Posterior vena cava (tissue), 2 donors: ENCODE data around the gene STK40. TPM values are rescaled to one million over a fixed set of nuclear protein-coding genes. Genes with fewer than 3 reads are reported as not detected.
A peak's percentile ranks its signal among the peaks of the same experiment; 100 is the strongest.

ENCODE experiments used
- DNase-seq: peaks from one replicate; pipeline ENCODE4 v3.0.0-alpha.2; 2020; ENCODE audit warnings: low spot score
- intact Hi-C, 2 donors: fragments of 100-400 bp; cut with DNase I; formaldehyde crosslinking; loops; one replicate each; pipeline versions ENCODE4 v1.14.1 to v1.14.2; 2022 to 2023
- total RNA-seq, 2 donors: library from RNA; stranded (reverse); fragmentation: NEBNext Ultra II Directional; extraction: Animal tissue kit (Norgen Biotek cat#: 25700); gene quantifications; one replicate each; pipeline ENCODE4 v1.2.1, GENCODE V29; 2021
- donor health status: DM: yes; HTN: yes; CAD: no.
- donor health status: DM: yes; HTN: yes; CAD: no.

STK40 gene
- total RNA-seq, 2 donors from 2014 or later, result 68.5 to 94.8 TPM

DNA sequence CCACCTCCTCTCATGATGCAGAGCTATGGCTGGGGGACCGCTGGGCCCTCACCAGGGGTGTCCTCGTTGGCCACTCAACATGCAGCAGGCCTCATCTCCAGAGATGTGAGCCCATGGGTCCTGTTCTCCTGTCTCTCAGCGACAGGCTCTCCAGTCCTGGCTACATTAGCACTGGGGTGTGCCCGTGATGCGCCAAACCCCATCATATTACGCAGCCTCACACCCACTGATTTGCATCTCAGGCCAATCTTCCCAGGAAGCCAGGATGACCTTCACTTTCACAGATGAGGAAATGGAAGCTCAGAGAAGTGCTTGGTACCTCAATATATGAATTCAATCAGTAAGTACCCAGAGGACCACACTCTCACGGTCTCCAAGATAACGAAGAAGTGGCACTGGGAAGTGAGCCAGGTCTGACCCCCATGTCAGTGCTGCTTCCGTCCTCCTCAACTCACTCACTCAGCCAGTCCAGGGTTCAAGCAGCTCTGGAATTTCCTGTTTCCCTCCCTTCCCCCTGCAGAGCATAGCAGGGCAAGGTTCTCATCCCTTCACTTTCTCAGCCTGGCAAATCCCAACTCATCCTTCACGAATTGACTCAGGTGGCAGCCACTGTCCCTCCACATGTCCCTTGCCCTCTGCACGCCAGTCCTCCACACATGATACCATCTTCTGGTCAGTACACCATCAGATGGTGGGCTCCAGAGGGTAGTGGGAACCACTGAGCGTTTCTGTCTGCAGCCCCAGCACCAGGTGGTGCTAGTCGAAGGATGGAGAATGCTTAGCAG lies 33.4 kb downstream of the STK40 start:
- intact Hi-C loops, result no loop called here
- DNase-seq, result no peak

GRCh38 chr1:36351227-36351977 lies 34.3 kb downstream of the STK40 start:
- intact Hi-C loops, result no loop called here
- no peak for DNase-seq

GRCh38 chr1:36350659-36351226 lies 35.0 kb downstream of the STK40 start:
- DNase-seq, result peak; percentile 87
- intact Hi-C loops, result no loop called here

GRCh38 chr1:36349839-36350238 lies 35.9 kb downstream of the STK40 start:
- DNase-seq, result no peak
- intact Hi-C loops, result no loop called here

DNA sequence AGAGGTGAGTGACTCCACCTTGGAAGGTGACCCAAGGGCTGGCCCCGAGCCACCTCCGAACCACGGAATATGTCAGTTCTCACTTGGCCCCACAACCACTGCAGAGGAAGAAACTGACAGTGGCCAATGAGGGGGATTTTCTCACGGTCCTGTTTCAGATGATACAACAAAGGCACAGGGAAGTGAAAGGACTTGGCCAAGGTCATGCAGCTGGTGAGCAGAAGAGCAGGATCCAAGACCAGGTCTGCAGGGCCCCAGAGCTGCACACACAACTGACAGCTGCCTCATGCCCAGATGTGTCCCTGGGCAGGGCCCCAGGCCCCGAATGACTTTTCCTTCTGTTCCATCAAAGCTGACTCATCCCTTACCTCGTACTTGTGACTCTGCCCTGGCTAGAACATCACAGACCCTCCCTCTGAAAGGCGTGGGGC lies 36.5 kb downstream of the STK40 start:
- intact Hi-C loops, result no loop called here
- DNase-seq, result no peak

GRCh38 chr1:36346741-36347370 lies 38.9 kb downstream of the STK40 start:
- no peak for DNase-seq
- intact Hi-C loops, result no loop called here

DNA sequence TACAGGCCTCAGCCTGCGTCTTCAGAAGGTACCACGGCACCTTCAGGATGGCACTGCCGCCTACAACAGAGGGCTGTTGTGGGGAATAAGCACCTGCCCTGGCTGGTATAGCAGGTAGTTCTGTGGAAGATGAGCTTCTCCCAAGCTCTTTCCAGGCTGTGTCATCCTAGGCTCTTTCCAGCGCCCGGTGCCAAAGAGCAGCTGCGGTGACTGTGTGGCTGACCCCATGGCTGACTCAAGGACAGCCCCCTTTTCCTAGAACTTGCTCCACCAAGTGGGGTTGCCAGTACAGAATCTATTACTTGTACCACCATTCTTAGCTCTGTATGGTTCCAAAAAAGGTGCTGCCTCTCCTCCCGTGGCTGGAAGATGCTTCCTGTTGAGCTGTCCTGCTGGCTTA lies 40.4 kb downstream of the STK40 start:
- no peak for DNase-seq
- intact Hi-C loops, result no loop called here

- DNase-seq, result no peak
- intact Hi-C loops, result loop anchor here in 1 of 2 donors (5.0 kb wide), 2 partner anchors 68 to 928 kb away; no protein-coding TSS in a partner anchor
These were observed 41.4 kb downstream of the STK40 start for GRCh38 chr1:36344395-36344680.

DNA sequence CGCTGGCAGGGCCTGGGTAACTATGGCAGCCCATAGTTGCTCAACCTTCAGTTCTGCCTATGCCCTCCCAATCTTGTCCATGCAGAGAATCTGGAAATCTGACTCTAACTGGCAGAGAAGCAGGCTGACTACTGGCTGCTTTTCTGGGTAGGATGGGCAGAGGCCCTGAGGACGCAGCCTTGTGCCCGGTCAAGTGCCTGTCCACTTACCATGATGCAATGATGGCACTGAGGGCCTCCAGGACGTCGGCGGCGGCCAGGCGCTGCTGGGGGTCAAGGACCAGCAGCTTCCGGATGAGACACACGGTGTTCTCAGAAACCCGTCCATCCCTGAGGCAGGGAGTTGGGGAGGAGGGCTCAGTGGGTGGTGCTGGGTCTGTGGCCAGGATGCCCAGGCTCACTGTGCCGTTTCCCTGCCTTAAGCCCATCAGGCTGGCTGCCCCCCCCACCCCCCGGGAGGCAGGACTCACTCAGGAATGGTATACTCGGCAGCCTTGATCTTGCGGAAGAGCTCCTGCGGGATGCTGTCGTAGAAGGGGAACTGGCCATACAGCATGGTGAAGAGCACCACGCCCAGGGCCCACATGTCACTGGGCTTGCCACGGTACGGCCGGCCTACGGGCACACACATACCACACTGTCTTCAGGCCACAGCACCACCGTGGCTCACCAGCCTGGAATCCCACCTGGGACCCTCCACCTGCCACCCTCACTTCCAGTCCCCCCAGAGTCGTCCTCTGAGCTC lies 41.9 kb downstream of the STK40 start:
- intact Hi-C loops, result loop anchor here (2.0 to 5.0 kb wide), 3 partner anchors 68 to 928 kb away; no protein-coding TSS in a partner anchor
- no peak for DNase-seq

GRCh38 chr1:36342426-36343185 lies 43.1 kb downstream of the STK40 start:
- DNase-seq, result no peak
- intact Hi-C loops, result loop anchor here (2.0 to 5.0 kb wide), 3 partner anchors 70 to 930 kb away; no protein-coding TSS in a partner anchor

- no peak for DNase-seq
- intact Hi-C loops, result loop anchor here (2.0 to 5.0 kb wide), 3 partner anchors 71 to 931 kb away; no protein-coding TSS in a partner anchor
These were observed 44.0 kb downstream of the STK40 start for GRCh38 chr1:36341626-36342320.

DNA sequence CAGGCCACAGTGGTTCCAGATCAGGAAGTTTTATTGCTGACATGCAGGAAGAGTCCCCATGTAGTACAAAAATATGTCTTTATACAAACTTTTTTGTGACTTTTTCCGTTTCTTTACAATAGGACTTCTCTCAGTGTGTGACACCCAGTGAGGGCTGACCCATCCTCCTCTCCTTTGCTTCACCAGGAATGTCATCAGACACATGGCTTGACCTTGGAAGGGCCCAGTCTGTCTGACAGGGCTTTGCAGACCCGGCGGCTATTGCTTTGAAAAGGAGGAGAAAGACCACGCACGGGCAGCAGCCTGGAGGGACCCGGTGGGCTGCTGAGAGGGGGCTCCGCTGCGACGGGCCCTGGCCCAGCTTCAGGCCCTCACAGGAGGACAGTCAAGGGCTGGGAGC lies 46.1 kb downstream of the STK40 start:
- DNase-seq, result no peak
- intact Hi-C loops, result loop anchor here in 1 of 2 donors (5.0 kb wide), 2 partner anchors 73 to 933 kb away; no protein-coding TSS in a partner anchor

DNA sequence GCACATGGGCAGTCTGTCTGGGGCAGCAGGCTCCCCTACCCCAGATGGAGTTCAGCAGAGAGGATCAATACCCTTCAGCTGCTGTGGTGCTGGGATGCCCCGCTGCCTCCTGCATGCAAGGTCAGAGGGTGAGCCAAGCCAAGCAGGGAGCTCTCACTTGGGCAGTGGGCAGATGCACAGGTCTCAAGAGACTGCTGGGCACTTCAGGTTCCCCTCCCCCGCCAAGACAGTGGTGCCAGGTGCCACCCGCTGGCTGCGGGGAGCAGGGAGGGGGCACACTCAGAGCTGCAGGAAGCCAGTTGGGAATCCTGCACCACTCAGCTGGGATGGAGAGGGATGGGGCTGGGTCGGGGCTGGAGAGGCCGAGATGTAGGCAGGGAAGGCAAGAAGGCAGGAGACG lies 46.5 kb downstream of the STK40 start:
- no peak for DNase-seq
- intact Hi-C loops, result no loop called here

GRCh38 chr1:36337830-36338229 lies 47.9 kb downstream of the STK40 start:
- intact Hi-C loops, result no loop called here

GRCh38 chr1:36330940-36331339 lies 54.8 kb downstream of the STK40 start:
- intact Hi-C loops, result no loop called here
- no peak for DNase-seq

More at GRCh38 chr1:36337830-36338229, 47.9 kb downstream of the STK40 start:
- DNase-seq, result no peak

DNA sequence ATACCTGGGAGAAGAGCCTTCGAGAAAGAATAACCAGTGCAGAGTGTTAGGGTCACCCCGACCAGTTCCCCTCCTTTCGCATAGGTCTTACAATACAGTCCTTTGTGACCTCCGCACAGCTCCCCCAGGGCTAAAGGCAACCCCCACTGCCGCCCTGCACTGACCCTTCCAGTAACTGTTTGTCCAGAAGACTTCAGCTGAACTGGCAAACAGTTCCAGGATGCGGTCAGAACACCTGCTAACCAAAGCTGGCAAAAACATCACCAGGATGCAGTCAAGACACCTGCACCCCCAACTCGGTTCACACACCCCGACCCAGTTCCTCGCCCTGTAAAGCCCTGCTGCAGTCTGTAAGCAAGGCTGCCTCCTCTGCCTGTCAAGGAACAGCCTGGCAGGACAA lies 55.9 kb downstream of the STK40 start:
- no peak for DNase-seq

DNA sequence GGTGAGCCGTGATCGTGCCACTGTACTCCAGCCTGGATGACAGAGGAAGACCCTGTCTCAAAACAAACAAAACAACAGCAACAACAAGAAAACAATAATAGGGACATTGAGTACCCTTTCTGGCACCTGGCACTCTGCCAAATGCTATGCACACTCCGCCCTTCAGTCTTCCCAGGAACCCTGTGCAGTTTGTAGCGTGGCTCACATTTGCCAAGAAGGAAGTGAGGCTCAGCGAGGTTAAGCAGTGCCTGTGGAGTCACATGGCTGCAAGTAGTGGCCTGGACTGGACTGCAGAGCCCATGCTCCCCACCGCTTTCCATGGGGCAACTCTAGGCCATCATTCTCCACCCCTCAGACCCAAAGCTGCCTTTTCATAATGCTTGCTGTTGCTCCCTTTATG lies 57.0 kb downstream of the STK40 start:
- intact Hi-C loops, result no loop called here
- DNase-seq, result no peak

More for the DNA sequence above, 55.9 kb downstream of the STK40 start:
- intact Hi-C loops, result no loop called here

DNA sequence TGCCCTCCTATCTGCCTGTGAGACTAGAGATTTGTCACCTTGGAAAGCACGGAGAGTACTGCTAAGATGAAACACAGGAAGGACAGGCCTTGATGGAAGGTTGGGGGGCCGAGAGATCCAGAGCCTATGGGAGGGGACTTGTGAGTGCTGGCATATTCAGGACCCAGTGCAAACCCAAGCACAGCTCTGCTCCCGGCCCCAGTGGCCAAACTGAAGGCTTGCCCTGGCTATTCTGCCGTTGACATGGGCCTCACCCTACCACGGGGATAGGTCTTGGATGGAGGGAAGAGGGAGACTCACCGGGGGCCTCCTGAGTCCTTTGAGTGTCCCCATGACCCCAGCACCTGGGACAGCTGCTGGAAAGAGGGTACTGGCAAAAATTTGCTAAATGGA lies 57.6 kb downstream of the STK40 start:
- intact Hi-C loops, result no loop called here
- DNase-seq, result no peak
